ENCODE results near the gene NT5E.

The NT5E gene

DNA sequence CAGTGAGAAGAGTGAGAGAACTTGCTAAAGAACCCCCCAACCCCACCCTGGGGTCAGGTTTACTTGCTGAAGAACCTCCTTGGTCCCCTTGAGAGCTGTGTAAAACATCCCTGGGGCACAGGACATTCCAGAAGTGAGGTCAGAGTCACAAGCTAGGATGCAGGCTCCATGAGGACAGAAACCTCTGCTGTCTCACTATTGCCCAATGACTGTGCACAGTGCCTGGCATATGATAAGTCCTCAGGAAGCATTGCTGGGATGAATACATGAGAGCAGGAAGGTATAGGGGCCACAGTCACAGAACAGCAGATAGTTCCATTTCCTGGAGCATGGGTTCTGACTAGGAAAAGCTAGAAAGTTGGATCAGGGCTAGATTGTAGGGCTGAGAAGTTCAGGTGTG is 18.4 kb downstream of the NT5E start (continued):
- TF ChIP-seq, protein P1, sequence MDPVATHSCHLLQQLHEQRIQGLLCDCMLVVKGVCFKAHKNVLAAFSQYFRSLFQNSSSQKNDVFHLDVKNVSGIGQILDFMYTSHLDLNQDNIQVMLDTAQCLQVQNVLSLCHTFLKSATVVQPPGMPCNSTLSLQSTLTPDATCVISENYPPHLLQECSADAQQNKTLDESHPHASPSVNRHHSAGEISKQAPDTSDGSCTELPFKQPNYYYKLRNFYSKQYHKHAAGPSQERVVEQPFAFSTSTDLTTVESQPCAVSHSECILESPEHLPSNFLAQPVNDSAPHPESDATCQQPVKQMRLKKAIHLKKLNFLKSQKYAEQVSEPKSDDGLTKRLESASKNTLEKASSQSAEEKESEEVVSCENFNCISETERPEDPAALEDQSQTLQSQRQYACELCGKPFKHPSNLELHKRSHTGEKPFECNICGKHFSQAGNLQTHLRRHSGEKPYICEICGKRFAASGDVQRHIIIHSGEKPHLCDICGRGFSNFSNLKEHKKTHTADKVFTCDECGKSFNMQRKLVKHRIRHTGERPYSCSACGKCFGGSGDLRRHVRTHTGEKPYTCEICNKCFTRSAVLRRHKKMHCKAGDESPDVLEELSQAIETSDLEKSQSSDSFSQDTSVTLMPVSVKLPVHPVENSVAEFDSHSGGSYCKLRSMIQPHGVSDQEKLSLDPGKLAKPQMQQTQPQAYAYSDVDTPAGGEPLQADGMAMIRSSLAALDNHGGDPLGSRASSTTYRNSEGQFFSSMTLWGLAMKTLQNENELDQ (tag by site-specific recombination; IDR thresholded peaks at IDR 0.05; ENCODE audit: low read depth) = no peak
- TF ChIP-seq ZNF366 (tag by site-specific recombination; conservative IDR thresholded peaks at IDR 0.05) = no peak

GRCh38 chr6:85469276-85470022 is 19.6 kb downstream of the NT5E start:
- no peaks in the 10 kb centered on the region for H3K36me3 ChIP-seq (ENCODE audit: control insufficient read depth in 2 of 2, insufficient read depth in 1 of 2, low read length in 2 of 2)
- H3K4me1 ChIP-seq (ENCODE audit: control insufficient read depth, insufficient read depth, low read length) = no peaks in the 10 kb centered on the region
- CTCF ChIA-PET = interaction anchor here (1.8 to 5.7 kb wide), 2 partner anchors 12 to 114 kb away, joined by 7 to 58 read pairs; no protein-coding TSS in a partner anchor
- POLR2A ChIA-PET = no interaction called here
- no peak overlapping the region for H3K27ac ChIP-seq (ENCODE audit: extremely low read depth, low read depth, low read length)
- TF ChIP-seq, protein P2, sequence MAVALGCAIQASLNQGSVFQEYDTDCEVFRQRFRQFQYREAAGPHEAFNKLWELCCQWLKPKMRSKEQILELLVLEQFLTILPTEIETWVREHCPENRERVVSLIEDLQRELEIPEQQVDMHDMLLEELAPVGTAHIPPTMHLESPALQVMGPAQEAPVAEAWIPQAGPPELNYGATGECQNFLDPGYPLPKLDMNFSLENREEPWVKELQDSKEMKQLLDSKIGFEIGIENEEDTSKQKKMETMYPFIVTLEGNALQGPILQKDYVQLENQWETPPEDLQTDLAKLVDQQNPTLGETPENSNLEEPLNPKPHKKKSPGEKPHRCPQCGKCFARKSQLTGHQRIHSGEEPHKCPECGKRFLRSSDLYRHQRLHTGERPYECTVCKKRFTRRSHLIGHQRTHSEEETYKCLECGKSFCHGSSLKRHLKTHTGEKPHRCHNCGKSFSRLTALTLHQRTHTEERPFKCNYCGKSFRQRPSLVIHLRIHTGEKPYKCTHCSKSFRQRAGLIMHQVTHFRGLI (tag by site-specific recombination; IDR thresholded peaks at IDR 0.05) = no peak
- TF ChIP-seq, protein P3, sequence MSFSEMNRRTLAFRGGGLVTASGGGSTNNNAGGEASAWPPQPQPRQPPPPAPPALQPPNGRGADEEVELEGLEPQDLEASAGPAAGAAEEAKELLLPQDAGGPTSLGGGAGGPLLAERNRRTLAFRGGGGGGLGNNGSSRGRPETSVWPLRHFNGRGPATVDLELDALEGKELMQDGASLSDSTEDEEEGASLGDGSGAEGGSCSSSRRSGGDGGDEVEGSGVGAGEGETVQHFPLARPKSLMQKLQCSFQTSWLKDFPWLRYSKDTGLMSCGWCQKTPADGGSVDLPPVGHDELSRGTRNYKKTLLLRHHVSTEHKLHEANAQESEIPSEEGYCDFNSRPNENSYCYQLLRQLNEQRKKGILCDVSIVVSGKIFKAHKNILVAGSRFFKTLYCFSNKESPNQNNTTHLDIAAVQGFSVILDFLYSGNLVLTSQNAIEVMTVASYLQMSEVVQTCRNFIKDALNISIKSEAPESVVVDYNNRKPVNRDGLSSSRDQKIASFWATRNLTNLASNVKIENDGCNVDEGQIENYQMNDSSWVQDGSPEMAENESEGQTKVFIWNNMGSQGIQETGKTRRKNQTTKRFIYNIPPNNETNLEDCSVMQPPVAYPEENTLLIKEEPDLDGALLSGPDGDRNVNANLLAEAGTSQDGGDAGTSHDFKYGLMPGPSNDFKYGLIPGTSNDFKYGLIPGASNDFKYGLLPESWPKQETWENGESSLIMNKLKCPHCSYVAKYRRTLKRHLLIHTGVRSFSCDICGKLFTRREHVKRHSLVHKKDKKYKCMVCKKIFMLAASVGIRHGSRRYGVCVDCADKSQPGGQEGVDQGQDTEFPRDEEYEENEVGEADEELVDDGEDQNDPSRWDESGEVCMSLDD (tag by site-specific recombination; IDR thresholded peaks at IDR 0.05) = no peak
- TF ChIP-seq ZNF664 (tag by site-specific recombination; IDR thresholded peaks at IDR 0.05) = no peak
- peak; percentile 98 for TF ChIP-seq SP7 (tag by site-specific recombination; IDR thresholded peaks at IDR 0.05)
- no peak for TF ChIP-seq ZNF571 (tag by site-specific recombination; IDR thresholded peaks at IDR 0.05)
- TF ChIP-seq, protein P4, sequence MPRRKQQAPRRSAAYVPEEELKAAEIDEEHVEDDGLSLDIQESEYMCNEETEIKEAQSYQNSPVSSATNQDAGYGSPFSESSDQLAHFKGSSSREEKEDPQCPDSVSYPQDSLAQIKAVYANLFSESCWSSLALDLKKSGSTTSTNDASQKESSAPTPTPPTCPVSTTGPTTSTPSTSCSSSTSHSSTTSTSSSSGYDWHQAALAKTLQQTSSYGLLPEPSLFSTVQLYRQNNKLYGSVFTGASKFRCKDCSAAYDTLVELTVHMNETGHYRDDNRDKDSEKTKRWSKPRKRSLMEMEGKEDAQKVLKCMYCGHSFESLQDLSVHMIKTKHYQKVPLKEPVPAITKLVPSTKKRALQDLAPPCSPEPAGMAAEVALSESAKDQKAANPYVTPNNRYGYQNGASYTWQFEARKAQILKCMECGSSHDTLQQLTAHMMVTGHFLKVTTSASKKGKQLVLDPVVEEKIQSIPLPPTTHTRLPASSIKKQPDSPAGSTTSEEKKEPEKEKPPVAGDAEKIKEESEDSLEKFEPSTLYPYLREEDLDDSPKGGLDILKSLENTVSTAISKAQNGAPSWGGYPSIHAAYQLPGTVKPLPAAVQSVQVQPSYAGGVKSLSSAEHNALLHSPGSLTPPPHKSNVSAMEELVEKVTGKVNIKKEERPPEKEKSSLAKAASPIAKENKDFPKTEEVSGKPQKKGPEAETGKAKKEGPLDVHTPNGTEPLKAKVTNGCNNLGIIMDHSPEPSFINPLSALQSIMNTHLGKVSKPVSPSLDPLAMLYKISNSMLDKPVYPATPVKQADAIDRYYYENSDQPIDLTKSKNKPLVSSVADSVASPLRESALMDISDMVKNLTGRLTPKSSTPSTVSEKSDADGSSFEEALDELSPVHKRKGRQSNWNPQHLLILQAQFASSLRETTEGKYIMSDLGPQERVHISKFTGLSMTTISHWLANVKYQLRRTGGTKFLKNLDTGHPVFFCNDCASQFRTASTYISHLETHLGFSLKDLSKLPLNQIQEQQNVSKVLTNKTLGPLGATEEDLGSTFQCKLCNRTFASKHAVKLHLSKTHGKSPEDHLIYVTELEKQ (tag by site-specific recombination; IDR thresholded peaks at IDR 0.05; ENCODE audit: borderline replicate concordance) = no peak
- TF ChIP-seq ZNF350 (tag by site-specific recombination; IDR thresholded peaks at IDR 0.05) = no peak
- TF ChIP-seq, protein P5, sequence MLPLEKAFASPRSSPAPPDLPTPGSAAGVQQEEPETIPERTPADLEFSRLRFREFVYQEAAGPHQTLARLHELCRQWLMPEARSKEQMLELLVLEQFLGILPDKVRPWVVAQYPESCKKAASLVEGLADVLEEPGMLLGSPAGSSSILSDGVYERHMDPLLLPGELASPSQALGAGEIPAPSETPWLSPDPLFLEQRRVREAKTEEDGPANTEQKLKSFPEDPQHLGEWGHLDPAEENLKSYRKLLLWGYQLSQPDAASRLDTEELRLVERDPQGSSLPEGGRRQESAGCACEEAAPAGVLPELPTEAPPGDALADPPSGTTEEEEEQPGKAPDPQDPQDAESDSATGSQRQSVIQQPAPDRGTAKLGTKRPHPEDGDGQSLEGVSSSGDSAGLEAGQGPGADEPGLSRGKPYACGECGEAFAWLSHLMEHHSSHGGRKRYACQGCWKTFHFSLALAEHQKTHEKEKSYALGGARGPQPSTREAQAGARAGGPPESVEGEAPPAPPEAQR (tag by site-specific recombination; IDR thresholded peaks at IDR 0.05) = no peak
- H3K9me3 ChIP-seq (ENCODE audit: control insufficient read depth, insufficient read depth, low read depth, low read length) = no peaks in the 10 kb centered on the region
- H3K4me3 ChIP-seq (ENCODE audit: low read depth, low read length) = no peak overlapping the region
